ENCODE measurements around the gene HES5. TPM values are rescaled to one million over a fixed set of nuclear protein-coding genes. Genes with fewer than 3 reads are reported as not detected.

The HES5 gene
- total and polyA plus RNA-seq, 5 donors from 2014 or later = not detected

- Histone ChIP-seq H3K36me3 (ENCODE audit: control insufficient read depth, insufficient read depth, low read length) (peaks cover 84% of the 10 kb centered on the region), H3K4me3 (ENCODE audit: low read depth, low read length) (no peak overlapping the region), H3K9me3 (ENCODE audit: control insufficient read depth in 2 of 2, low read length in 2 of 2) (no peaks in the 10 kb centered on the region), H3K27me3 (ENCODE audit: control insufficient read depth, insufficient read depth, low read length) (no peaks in the 10 kb centered on the region), H3K4me1 (ENCODE audit: control insufficient read depth, insufficient read depth, low read length, poor library complexity, severe bottlenecking) (no peaks in the 10 kb centered on the region), H3K27ac (ENCODE audit: insufficient read depth, low read length, poor library complexity, severe bottlenecking) (no peak overlapping the region)
- Mint-ChIP-seq H3K27me3 (no peaks in the 10 kb centered on the region), H3K27ac (no peak overlapping the region), H3K4me1 (no peaks in the 10 kb centered on the region), H3K36me3 (peaks cover 2% of the 10 kb centered on the region), H3K9me3 (no peaks in the 10 kb centered on the region), H3K4me3 (no peak overlapping the region)
- DNase-seq (no peak), ATAC-seq (ENCODE audit: low read depth in 2 of 2) (no peak)
Observed at GRCh38 chr1:2513939-2514652, 16.0 kb downstream of the HES5 start.

- DNase-seq (no peak), ATAC-seq (ENCODE audit: low read depth in 2 of 2) (no peak)
- no peaks in the 10 kb centered on the region for H3K9me3 ChIP-seq (ENCODE audit: control insufficient read depth in 2 of 2, low read length in 2 of 2)
- H3K4me3 Mint-ChIP-seq = no peak overlapping the region
- H3K4me1 ChIP-seq (ENCODE audit: control insufficient read depth, insufficient read depth, low read length, poor library complexity, severe bottlenecking) = no peaks in the 10 kb centered on the region
- peaks cover 79% of the 10 kb centered on the region for H3K36me3 ChIP-seq (ENCODE audit: control insufficient read depth, insufficient read depth, low read length)
- H3K4me1 Mint-ChIP-seq = no peaks in the 10 kb centered on the region
- H3K27me3 Mint-ChIP-seq = no peaks in the 10 kb centered on the region
- no peaks in the 10 kb centered on the region for H3K9me3 Mint-ChIP-seq
- H3K36me3 Mint-ChIP-seq = peaks cover 7% of the 10 kb centered on the region
- H3K4me3 ChIP-seq (ENCODE audit: low read depth, low read length) = no peak overlapping the region
- H3K27ac ChIP-seq (ENCODE audit: insufficient read depth, low read length, poor library complexity, severe bottlenecking) = no peak overlapping the region
- peak overlapping the region in 1 of 3 donors; percentile 5 for H3K27ac Mint-ChIP-seq
- H3K27me3 ChIP-seq (ENCODE audit: control insufficient read depth, insufficient read depth, low read length) = no peaks in the 10 kb centered on the region
Observed at GRCh38 chr1:2512862-2513421, 17.1 kb downstream of the HES5 start.

GRCh38 chr1:2510366-2511155 is 19.5 kb downstream of the HES5 start:
- H3K4me3 Mint-ChIP-seq = no peak overlapping the region
- peaks cover 0 to under 1% (median 0%) of the 10 kb centered on the region in 4 donors for H3K4me1 Mint-ChIP-seq
- no peak for ATAC-seq (ENCODE audit: low read depth in 2 of 2)
- peaks cover 57% of the 10 kb centered on the region for H3K36me3 ChIP-seq (ENCODE audit: control insufficient read depth, insufficient read depth, low read length)
- H3K4me3 ChIP-seq (ENCODE audit: low read depth, low read length) = no peak overlapping the region
- no peaks in the 10 kb centered on the region for H3K9me3 ChIP-seq (ENCODE audit: control insufficient read depth in 2 of 2, low read length in 2 of 2)
- no peaks in the 10 kb centered on the region for H3K9me3 Mint-ChIP-seq
- H3K36me3 Mint-ChIP-seq = peaks cover 7% of the 10 kb centered on the region
- no peaks in the 10 kb centered on the region for H3K4me1 ChIP-seq (ENCODE audit: control insufficient read depth, insufficient read depth, low read length, poor library complexity, severe bottlenecking)
- no peak overlapping the region for H3K27ac ChIP-seq (ENCODE audit: insufficient read depth, low read length, poor library complexity, severe bottlenecking)
- no peaks in the 10 kb centered on the region for H3K27me3 ChIP-seq (ENCODE audit: control insufficient read depth, insufficient read depth, low read length)
- DNase-seq = no peak
- H3K27ac Mint-ChIP-seq = no peak overlapping the region
- no peaks in the 10 kb centered on the region for H3K27me3 Mint-ChIP-seq

DNA sequence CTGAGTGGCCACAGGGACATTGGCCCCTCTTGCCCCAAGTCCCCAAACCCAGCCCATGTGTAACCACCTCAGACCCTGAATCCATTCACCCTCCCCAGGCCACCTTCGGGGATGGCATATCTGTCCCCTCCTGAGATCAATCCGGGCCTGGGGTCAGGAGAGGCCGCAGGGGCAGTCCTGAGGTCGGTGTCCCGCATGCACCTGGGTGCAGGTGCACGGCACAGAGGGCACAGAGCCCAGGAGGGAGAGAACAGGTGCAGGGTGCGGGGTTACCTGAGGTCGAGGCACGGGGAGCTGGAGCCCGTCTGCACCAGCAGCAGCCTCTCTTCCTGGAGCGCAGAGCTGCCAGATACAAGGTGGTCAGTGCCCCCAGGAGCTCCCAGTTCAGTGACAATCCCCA is 20.5 kb downstream of the HES5 start:
- Mint-ChIP-seq H3K9me3 (no peaks in the 10 kb centered on the region), H3K4me1 (peaks cover 0 to 3% (median 0%) of the 10 kb centered on the region in 4 donors), H3K36me3 (peaks cover 7% of the 10 kb centered on the region), H3K4me3 (no peak overlapping the region), H3K27me3 (no peaks in the 10 kb centered on the region), H3K27ac (no peak overlapping the region)
- DNase-seq = no peak
- no peak overlapping the region for H3K27ac ChIP-seq (ENCODE audit: insufficient read depth, low read length, poor library complexity, severe bottlenecking)
- H3K9me3 ChIP-seq (ENCODE audit: control insufficient read depth in 2 of 2, low read length in 2 of 2) = no peaks in the 10 kb centered on the region
- no peak for ATAC-seq (ENCODE audit: low read depth in 2 of 2)
- H3K4me3 ChIP-seq (ENCODE audit: low read depth, low read length) = no peak overlapping the region
- H3K27me3 ChIP-seq (ENCODE audit: control insufficient read depth, insufficient read depth, low read length) = no peaks in the 10 kb centered on the region
- peaks cover 51% of the 10 kb centered on the region for H3K36me3 ChIP-seq (ENCODE audit: control insufficient read depth, insufficient read depth, low read length)
- no peaks in the 10 kb centered on the region for H3K4me1 ChIP-seq (ENCODE audit: control insufficient read depth, insufficient read depth, low read length, poor library complexity, severe bottlenecking)

DNA sequence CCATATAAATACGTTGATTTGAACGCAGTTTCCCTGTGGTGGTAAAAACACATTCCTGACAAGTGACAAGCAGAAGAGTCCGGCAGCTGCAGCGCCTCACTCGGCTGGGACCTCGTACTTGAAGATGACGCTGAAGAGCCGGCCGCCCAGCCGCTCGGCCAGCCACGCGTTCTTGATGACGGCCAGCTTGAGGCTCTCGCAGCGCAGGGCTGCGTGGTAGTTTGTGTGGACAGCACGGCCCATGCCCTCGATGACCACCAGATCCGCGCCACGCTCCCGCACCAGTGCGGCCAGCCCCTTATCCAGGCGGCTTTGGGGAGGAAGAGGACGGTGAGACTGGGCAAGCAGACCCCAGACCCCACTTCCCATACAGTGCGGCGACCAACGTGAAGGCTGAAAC is 21.3 kb downstream of the HES5 start:
- Histone ChIP-seq H3K9me3 (ENCODE audit: control insufficient read depth in 2 of 2, low read length in 2 of 2) (no peaks in the 10 kb centered on the region), H3K27me3 (ENCODE audit: control insufficient read depth, insufficient read depth, low read length) (no peaks in the 10 kb centered on the region), H3K4me3 (ENCODE audit: low read depth, low read length) (no peak overlapping the region), H3K4me1 (ENCODE audit: control insufficient read depth, insufficient read depth, low read length, poor library complexity, severe bottlenecking) (no peaks in the 10 kb centered on the region), H3K27ac (ENCODE audit: insufficient read depth, low read length, poor library complexity, severe bottlenecking) (no peak overlapping the region), H3K36me3 (ENCODE audit: control insufficient read depth, insufficient read depth, low read length) (peaks cover 45% of the 10 kb centered on the region)
- no peak overlapping the region for H3K4me3 Mint-ChIP-seq
- H3K27ac Mint-ChIP-seq = no peak overlapping the region
- H3K27me3 Mint-ChIP-seq = no peaks in the 10 kb centered on the region
- H3K4me1 Mint-ChIP-seq = peaks cover 0 to 3% (median 0%) of the 10 kb centered on the region in 4 donors
- no peaks in the 10 kb centered on the region for H3K9me3 Mint-ChIP-seq
- H3K36me3 Mint-ChIP-seq = peaks cover 7% of the 10 kb centered on the region
- DNase-seq (no peak), ATAC-seq (ENCODE audit: low read depth in 2 of 2) (no peak)

GRCh38 chr1:2508180-2508579 is 21.9 kb downstream of the HES5 start:
- DNase-seq (no peak), ATAC-seq (ENCODE audit: low read depth in 2 of 2) (no peak)
- H3K27me3 Mint-ChIP-seq = no peaks in the 10 kb centered on the region
- Histone ChIP-seq H3K4me1 (ENCODE audit: control insufficient read depth, insufficient read depth, low read length, poor library complexity, severe bottlenecking) (no peaks in the 10 kb centered on the region), H3K27ac (ENCODE audit: insufficient read depth, low read length, poor library complexity, severe bottlenecking) (no peak overlapping the region), H3K27me3 (ENCODE audit: control insufficient read depth, insufficient read depth, low read length) (no peaks in the 10 kb centered on the region), H3K9me3 (ENCODE audit: control insufficient read depth in 2 of 2, low read length in 2 of 2) (no peaks in the 10 kb centered on the region), H3K4me3 (ENCODE audit: low read depth, low read length) (no peak overlapping the region), H3K36me3 (ENCODE audit: control insufficient read depth, insufficient read depth, low read length) (peaks cover 41% of the 10 kb centered on the region)
- H3K4me1 Mint-ChIP-seq = peaks cover 0 to 3% (median 0%) of the 10 kb centered on the region in 4 donors
- peaks cover 7% of the 10 kb centered on the region for H3K36me3 Mint-ChIP-seq
- no peak overlapping the region for H3K4me3 Mint-ChIP-seq
- no peak overlapping the region for H3K27ac Mint-ChIP-seq
- H3K9me3 Mint-ChIP-seq = no peaks in the 10 kb centered on the region

DNA sequence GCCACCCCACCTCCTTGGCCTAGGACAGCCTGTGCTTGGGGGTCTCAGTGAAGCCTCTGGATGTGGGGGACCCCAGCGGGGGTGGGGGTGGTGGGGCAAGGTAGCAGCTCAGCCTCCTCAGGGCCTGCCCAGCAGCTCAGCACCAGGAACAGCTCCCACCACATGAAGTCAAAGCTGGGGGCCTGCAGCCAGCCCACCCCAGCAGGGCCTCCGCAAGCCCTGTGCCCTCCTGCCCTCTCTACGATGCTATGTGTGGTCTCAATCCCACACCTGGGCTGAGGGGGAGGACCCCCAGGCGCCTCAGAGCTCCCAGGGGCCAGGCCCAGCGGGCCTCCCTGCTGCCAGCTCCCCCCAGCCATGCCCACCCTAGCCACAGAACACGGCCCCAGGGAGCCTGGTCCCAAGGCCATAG is 22.3 kb downstream of the HES5 start:
- Mint-ChIP-seq H3K9me3 (no peaks in the 10 kb centered on the region), H3K36me3 (peaks cover 7% of the 10 kb centered on the region), H3K4me1 (peaks cover 0 to 5% (median 0%) of the 10 kb centered on the region in 4 donors), H3K27me3 (no peaks in the 10 kb centered on the region), H3K27ac (no peak overlapping the region), H3K4me3 (no peak overlapping the region)
- H3K27me3 ChIP-seq (ENCODE audit: control insufficient read depth, insufficient read depth, low read length) = no peaks in the 10 kb centered on the region
- H3K27ac ChIP-seq (ENCODE audit: insufficient read depth, low read length, poor library complexity, severe bottlenecking) = no peak overlapping the region
- no peaks in the 10 kb centered on the region for H3K9me3 ChIP-seq (ENCODE audit: control insufficient read depth in 2 of 2, low read length in 2 of 2)
- DNase-seq (no peak), ATAC-seq (ENCODE audit: low read depth in 2 of 2) (no peak)
- peaks cover 39% of the 10 kb centered on the region for H3K36me3 ChIP-seq (ENCODE audit: control insufficient read depth, insufficient read depth, low read length)
- H3K4me3 ChIP-seq (ENCODE audit: low read depth, low read length) = no peak overlapping the region
- no peaks in the 10 kb centered on the region for H3K4me1 ChIP-seq (ENCODE audit: control insufficient read depth, insufficient read depth, low read length, poor library complexity, severe bottlenecking)

Data from CD4-positive, CD25-positive, alpha-beta regulatory T cell (primary cell).